OCI-LY7 (cell line): ENCODE data around the gene C4BPA.

Experiments used
- EZH2phosphoT487 ChIP-seq: fragments of 200-600 bp; sonication (generic); IDR thresholded peaks from 2 replicates; pipeline ENCODE4 v1.6.1; 2018; ENCODE audit warnings: low read depth, borderline replicate concordance, mild to moderate bottlenecking, mixed run types, antibody characterized with exemption, low read length, moderate library complexity, mixed read lengths
- TF ChIP-seq, protein P1 (sequence below): fragments of 200-600 bp; sonication (generic); conservative IDR thresholded peaks from 2 replicates; pipeline ENCODE4 v1.5.1; 2014; ENCODE audit warnings: mild to moderate bottlenecking, antibody characterized with exemption, low read length, moderate library complexity, mixed read lengths

DNA sequence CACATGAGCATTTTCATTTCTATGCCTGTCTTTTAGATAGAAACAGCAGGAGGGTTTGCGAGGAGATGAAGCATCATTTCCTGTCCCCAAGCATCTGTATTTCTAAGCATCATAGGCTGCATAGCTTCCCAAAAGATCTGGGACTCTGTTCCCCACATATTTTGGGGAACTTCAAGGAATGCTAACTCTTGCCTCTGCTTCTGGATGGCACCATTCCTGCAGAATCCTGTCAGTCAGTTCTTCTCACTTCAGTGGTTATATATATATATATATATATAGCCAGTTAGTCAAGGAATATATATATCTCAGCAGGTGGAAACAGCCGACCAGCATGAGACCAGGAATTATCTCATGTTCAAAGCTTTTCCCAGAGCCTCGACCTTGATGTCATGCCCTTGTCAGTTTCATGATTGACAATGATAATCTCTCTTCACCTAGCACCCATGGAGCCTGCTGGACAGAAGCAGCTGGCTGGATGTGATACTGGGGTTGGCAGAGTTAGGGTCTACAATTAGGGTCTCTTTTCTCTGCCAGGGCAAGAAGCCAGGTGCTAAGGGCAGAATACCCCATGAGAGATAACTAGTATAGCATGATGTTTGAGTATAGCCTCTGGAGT, 48.5 kb upstream of the C4BPA start:
- TF ChIP-seq, protein P1, sequence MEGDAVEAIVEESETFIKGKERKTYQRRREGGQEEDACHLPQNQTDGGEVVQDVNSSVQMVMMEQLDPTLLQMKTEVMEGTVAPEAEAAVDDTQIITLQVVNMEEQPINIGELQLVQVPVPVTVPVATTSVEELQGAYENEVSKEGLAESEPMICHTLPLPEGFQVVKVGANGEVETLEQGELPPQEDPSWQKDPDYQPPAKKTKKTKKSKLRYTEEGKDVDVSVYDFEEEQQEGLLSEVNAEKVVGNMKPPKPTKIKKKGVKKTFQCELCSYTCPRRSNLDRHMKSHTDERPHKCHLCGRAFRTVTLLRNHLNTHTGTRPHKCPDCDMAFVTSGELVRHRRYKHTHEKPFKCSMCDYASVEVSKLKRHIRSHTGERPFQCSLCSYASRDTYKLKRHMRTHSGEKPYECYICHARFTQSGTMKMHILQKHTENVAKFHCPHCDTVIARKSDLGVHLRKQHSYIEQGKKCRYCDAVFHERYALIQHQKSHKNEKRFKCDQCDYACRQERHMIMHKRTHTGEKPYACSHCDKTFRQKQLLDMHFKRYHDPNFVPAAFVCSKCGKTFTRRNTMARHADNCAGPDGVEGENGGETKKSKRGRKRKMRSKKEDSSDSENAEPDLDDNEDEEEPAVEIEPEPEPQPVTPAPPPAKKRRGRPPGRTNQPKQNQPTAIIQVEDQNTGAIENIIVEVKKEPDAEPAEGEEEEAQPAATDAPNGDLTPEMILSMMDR, result no peak
- TF ChIP-seq EZH2phosphoT487, result no peak
